ENCODE measurements around the gene DNAJB5. TPM values are rescaled to one million over a fixed set of nuclear protein-coding genes. Genes with fewer than 3 reads are reported as not detected.

Gene DNAJB5
- total and polyA plus RNA-seq, 2 donors from 2014 or later: 9.7 to 10.6 TPM

DNA sequence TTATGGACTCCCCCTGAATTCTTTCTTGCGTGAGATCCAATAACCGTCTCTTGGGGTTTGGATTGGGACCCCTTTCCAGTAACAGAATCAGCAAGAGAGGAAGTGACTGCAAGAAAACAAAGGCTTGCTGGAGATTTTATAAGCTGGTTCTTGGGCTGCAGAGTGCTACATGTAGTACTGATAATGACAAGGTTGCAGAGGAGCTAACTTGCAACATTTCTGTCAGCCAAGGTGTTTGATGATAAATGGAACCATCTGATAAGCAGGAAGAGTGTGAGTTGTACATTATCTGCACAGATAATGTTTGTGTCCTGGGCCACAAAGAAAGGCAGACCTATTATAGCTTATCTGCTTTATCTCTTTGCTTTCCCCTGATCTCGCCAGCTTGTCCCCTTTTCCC is 37.1 kb downstream of the DNAJB5 start:
- TF ChIP-seq, protein P1, sequence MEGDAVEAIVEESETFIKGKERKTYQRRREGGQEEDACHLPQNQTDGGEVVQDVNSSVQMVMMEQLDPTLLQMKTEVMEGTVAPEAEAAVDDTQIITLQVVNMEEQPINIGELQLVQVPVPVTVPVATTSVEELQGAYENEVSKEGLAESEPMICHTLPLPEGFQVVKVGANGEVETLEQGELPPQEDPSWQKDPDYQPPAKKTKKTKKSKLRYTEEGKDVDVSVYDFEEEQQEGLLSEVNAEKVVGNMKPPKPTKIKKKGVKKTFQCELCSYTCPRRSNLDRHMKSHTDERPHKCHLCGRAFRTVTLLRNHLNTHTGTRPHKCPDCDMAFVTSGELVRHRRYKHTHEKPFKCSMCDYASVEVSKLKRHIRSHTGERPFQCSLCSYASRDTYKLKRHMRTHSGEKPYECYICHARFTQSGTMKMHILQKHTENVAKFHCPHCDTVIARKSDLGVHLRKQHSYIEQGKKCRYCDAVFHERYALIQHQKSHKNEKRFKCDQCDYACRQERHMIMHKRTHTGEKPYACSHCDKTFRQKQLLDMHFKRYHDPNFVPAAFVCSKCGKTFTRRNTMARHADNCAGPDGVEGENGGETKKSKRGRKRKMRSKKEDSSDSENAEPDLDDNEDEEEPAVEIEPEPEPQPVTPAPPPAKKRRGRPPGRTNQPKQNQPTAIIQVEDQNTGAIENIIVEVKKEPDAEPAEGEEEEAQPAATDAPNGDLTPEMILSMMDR (IDR thresholded peaks at IDR 0.05; ENCODE audit: borderline replicate concordance, extremely low read depth, insufficient read depth): no peak
- H3K36me3 ChIP-seq (ENCODE audit: control insufficient read depth in 2 of 3, insufficient read depth in 3 of 3, low read length in 3 of 3): peaks cover 0 to 4% (median 0%) of the 10 kb centered on the region in 3 donors
- H3K27me3 ChIP-seq (ENCODE audit: control insufficient read depth, insufficient read depth, low read length): no peaks in the 10 kb centered on the region
- H3K4me1 ChIP-seq (ENCODE audit: control insufficient read depth in 2 of 3, insufficient read depth in 2 of 3, low read depth in 1 of 3, low read length in 3 of 3): no peaks in the 10 kb centered on the region
- H3K27ac ChIP-seq (ENCODE audit: low read depth in 2 of 2, low read length in 2 of 2): no peak overlapping the region
- H3K4me3 ChIP-seq (ENCODE audit: low read length in 3 of 3): no peak overlapping the region
- no peak overlapping the region for H3K9ac ChIP-seq (ENCODE audit: low read length in 3 of 3)
- FAIRE-seq: no peak
- DNase-seq: peak in 1 of 5 donors; percentile 7
- no peaks in the 10 kb centered on the region for H3K9me3 ChIP-seq (ENCODE audit: control insufficient read depth in 2 of 3, insufficient read depth in 1 of 3, low read length in 3 of 3)
- intact Hi-C loops (cut with DNase I): no loop called here

- no peaks in the 10 kb centered on the region for H3K9me3 ChIP-seq (ENCODE audit: control insufficient read depth in 2 of 3, insufficient read depth in 1 of 3, low read length in 3 of 3)
- no peaks in the 10 kb centered on the region for H3K27me3 ChIP-seq (ENCODE audit: control insufficient read depth, insufficient read depth, low read length)
- intact Hi-C loops (cut with DNase I): no loop called here
- DNase-seq (no peak), FAIRE-seq (no peak)
- H3K9ac ChIP-seq (ENCODE audit: low read length in 3 of 3): no peak overlapping the region
- TF ChIP-seq, protein P1 (IDR thresholded peaks at IDR 0.05; ENCODE audit: borderline replicate concordance, extremely low read depth, insufficient read depth): no peak
- no peaks in the 10 kb centered on the region for H3K4me1 ChIP-seq (ENCODE audit: control insufficient read depth in 2 of 3, insufficient read depth in 2 of 3, low read depth in 1 of 3, low read length in 3 of 3)
- H3K36me3 ChIP-seq (ENCODE audit: control insufficient read depth in 2 of 3, insufficient read depth in 3 of 3, low read length in 3 of 3): peaks cover 0 to 4% (median 0%) of the 10 kb centered on the region in 3 donors
- no peak overlapping the region for H3K4me3 ChIP-seq (ENCODE audit: low read length in 3 of 3)
- H3K27ac ChIP-seq (ENCODE audit: low read depth in 2 of 2, low read length in 2 of 2): no peak overlapping the region
Observed at GRCh38 chr9:35027374-35027773, 37.8 kb downstream of the DNAJB5 start.

DNA sequence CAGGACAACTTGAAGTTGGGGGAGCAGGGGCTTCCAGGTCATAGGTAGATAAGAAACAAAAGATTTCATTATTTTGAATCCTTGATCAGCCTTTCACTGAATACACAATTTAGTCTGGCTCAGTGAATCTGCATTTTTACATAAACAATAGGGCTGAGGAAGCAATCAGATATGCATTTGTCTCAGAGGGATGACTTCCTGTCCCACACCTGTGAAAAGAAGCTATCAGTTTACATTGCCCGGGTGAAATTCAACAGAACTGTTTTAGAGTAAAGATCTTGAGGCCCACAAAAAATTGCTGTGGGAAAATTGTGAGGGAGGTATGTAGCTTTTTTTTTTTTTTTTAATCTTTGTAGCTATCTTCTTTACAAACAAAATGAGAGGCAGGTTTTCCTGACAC is 38.3 kb downstream of the DNAJB5 start:
- TF ChIP-seq, protein P1 (IDR thresholded peaks at IDR 0.05; ENCODE audit: borderline replicate concordance, extremely low read depth, insufficient read depth): no peak
- H3K9ac ChIP-seq (ENCODE audit: low read length in 3 of 3): no peak overlapping the region
- FAIRE-seq (no peak), DNase-seq (peak in 1 of 5 donors; percentile 20)
- peaks cover 0 to 4% (median 0%) of the 10 kb centered on the region in 3 donors for H3K36me3 ChIP-seq (ENCODE audit: control insufficient read depth in 2 of 3, insufficient read depth in 3 of 3, low read length in 3 of 3)
- no peaks in the 10 kb centered on the region for H3K9me3 ChIP-seq (ENCODE audit: control insufficient read depth in 2 of 3, insufficient read depth in 1 of 3, low read length in 3 of 3)
- no peak overlapping the region for H3K4me3 ChIP-seq (ENCODE audit: low read length in 3 of 3)
- H3K4me1 ChIP-seq (ENCODE audit: control insufficient read depth in 2 of 3, insufficient read depth in 2 of 3, low read depth in 1 of 3, low read length in 3 of 3): no peaks in the 10 kb centered on the region
- intact Hi-C loops (cut with DNase I): no loop called here
- no peaks in the 10 kb centered on the region for H3K27me3 ChIP-seq (ENCODE audit: control insufficient read depth, insufficient read depth, low read length)
- H3K27ac ChIP-seq (ENCODE audit: low read depth in 2 of 2, low read length in 2 of 2): no peak overlapping the region

- TF ChIP-seq, protein P1 (IDR thresholded peaks at IDR 0.05; ENCODE audit: borderline replicate concordance, extremely low read depth, insufficient read depth): no peak
- Histone ChIP-seq H3K9me3 (ENCODE audit: control insufficient read depth in 2 of 3, insufficient read depth in 1 of 3, low read length in 3 of 3) (no peaks in the 10 kb centered on the region), H3K36me3 (ENCODE audit: control insufficient read depth in 2 of 3, insufficient read depth in 3 of 3, low read length in 3 of 3) (peaks cover 0 to 3% (median 0%) of the 10 kb centered on the region in 3 donors), H3K4me1 (ENCODE audit: control insufficient read depth in 2 of 3, insufficient read depth in 2 of 3, low read depth in 1 of 3, low read length in 3 of 3) (no peaks in the 10 kb centered on the region), H3K9ac (ENCODE audit: low read length in 3 of 3) (no peak overlapping the region), H3K27ac (ENCODE audit: low read depth in 2 of 2, low read length in 2 of 2) (no peak overlapping the region), H3K4me3 (ENCODE audit: low read length in 3 of 3) (no peak overlapping the region), H3K27me3 (ENCODE audit: control insufficient read depth, insufficient read depth, low read length) (no peaks in the 10 kb centered on the region)
- DNase-seq: no peak
- FAIRE-seq: no peak
- intact Hi-C loops (cut with DNase I): no loop called here
Observed at GRCh38 chr9:35028341-35028740, 38.8 kb downstream of the DNAJB5 start.
